Duodenal mucosa (tissue), 2 donors: Measurements from ENCODE around the gene TSC22D1.

Source experiments
- H3K27ac ChIP-seq: one replicate; pipeline ENCODE4 v1.7.0; 2013; ENCODE audit warnings: low read depth, low read length
- H3K27me3 ChIP-seq, 2 donors: one replicate each; pipeline ENCODE4 v1.7.0; 2013; ENCODE audit warnings: low read length in 2 of 2, control low read depth in 1 of 2; ENCODE audit not compliant: insufficient read depth in 2 of 2, control insufficient read depth in 1 of 2
- H3K36me3 ChIP-seq, 2 donors: one replicate each; pipeline ENCODE4 v1.7.0; 2013; ENCODE audit warnings: low read length in 2 of 2, control low read depth in 1 of 2; ENCODE audit not compliant: insufficient read depth in 2 of 2, control insufficient read depth in 1 of 2
- H3K4me1 ChIP-seq, 2 donors: one replicate each; pipeline ENCODE4 v1.7.0; 2013; ENCODE audit warnings: low read length in 2 of 2, control low read depth in 1 of 2; ENCODE audit not compliant: insufficient read depth in 2 of 2, control insufficient read depth in 1 of 2
- H3K4me3 ChIP-seq, 2 donors: one replicate each; pipeline ENCODE4 v1.7.0; 2013; ENCODE audit warnings: low read length in 2 of 2, low read depth in 1 of 2
- H3K9ac ChIP-seq, 2 donors: one replicate each; pipeline ENCODE4 v1.7.0; 2013; ENCODE audit warnings: low read length in 2 of 2, low read depth in 1 of 2
- H3K9me3 ChIP-seq, 2 donors: one replicate each; pipeline ENCODE4 v1.7.0; 2013; ENCODE audit warnings: low read length in 2 of 2, control low read depth in 1 of 2; ENCODE audit not compliant: control insufficient read depth in 1 of 2

Gene TSC22D1

GRCh38 chr13:44487989-44488388, 88.1 kb downstream of the TSC22D1 start:
- Histone ChIP-seq H3K4me3 (no peak overlapping the region), H3K36me3 (no peaks in the 10 kb centered on the region), H3K9ac (no peak overlapping the region), H3K27me3 (no peaks in the 10 kb centered on the region), H3K4me1 (peaks cover 0 to 7% of the 10 kb centered on the region in 2 donors), H3K9me3 (no peaks in the 10 kb centered on the region), H3K27ac (no peak overlapping the region)

- H3K9ac ChIP-seq, result peak overlapping the region in 1 of 2 donors; percentile 44
- no peaks in the 10 kb centered on the region for H3K36me3 ChIP-seq
- no peak overlapping the region for H3K27ac ChIP-seq
- H3K9me3 ChIP-seq, result no peaks in the 10 kb centered on the region
- peak overlapping the region in 1 of 2 donors; percentile 19 for H3K4me3 ChIP-seq
- H3K27me3 ChIP-seq, result no peaks in the 10 kb centered on the region
- peaks cover 0 to 7% of the 10 kb centered on the region in 2 donors for H3K4me1 ChIP-seq
Observed at GRCh38 chr13:44484562-44485138, 91.5 kb downstream of the TSC22D1 start.

GRCh38 chr13:44474122-44474910, 101.8 kb downstream of the TSC22D1 start:
- no peaks in the 10 kb centered on the region for H3K27me3 ChIP-seq
- H3K9me3 ChIP-seq, result no peaks in the 10 kb centered on the region
- no peak overlapping the region for H3K27ac ChIP-seq
- no peak overlapping the region for H3K4me3 ChIP-seq
- H3K36me3 ChIP-seq, result no peaks in the 10 kb centered on the region
- H3K9ac ChIP-seq, result no peak overlapping the region
- H3K4me1 ChIP-seq, result peaks cover 0 to 9% of the 10 kb centered on the region in 2 donors

DNA sequence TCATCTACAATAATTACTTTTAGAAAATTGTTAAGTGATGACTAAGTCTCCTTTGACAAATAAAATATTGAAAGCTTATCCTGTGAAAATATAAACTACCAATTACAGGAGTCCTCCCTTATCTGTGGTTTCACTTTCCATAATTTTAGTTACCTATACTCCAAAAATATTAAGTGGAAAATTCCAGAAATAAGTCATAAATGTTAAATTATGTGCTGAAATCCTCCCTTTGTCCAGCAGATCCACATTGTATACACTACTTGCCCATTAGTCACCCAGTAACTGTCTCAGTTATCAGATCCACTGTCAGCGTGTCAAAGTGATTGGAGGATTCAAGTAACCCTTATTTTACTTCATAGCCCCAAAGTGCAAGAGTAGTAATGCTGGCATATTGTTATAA, 104.4 kb downstream of the TSC22D1 start:
- Histone ChIP-seq H3K4me3 (no peak overlapping the region), H3K27me3 (no peaks in the 10 kb centered on the region), H3K9me3 (no peaks in the 10 kb centered on the region), H3K27ac (no peak overlapping the region), H3K4me1 (peaks cover 0 to 9% of the 10 kb centered on the region in 2 donors), H3K9ac (no peak overlapping the region), H3K36me3 (no peaks in the 10 kb centered on the region)

GRCh38 chr13:44470638-44471562, 105.2 kb downstream of the TSC22D1 start:
- Histone ChIP-seq H3K9ac (no peak overlapping the region), H3K4me3 (no peak overlapping the region), H3K4me1 (peaks cover 0 to 9% of the 10 kb centered on the region in 2 donors), H3K27me3 (no peaks in the 10 kb centered on the region), H3K9me3 (no peaks in the 10 kb centered on the region), H3K27ac (no peak overlapping the region), H3K36me3 (no peaks in the 10 kb centered on the region)

GRCh38 chr13:44468874-44469273, 107.3 kb downstream of the TSC22D1 start:
- Histone ChIP-seq H3K9me3 (no peaks in the 10 kb centered on the region), H3K9ac (no peak overlapping the region), H3K27me3 (no peaks in the 10 kb centered on the region), H3K4me3 (no peak overlapping the region), H3K36me3 (no peaks in the 10 kb centered on the region), H3K4me1 (no peaks in the 10 kb centered on the region), H3K27ac (no peak overlapping the region)

GRCh38 chr13:44465318-44465717, 110.8 kb downstream of the TSC22D1 start:
- Histone ChIP-seq H3K9me3 (no peaks in the 10 kb centered on the region), H3K27ac (no peak overlapping the region), H3K4me1 (no peaks in the 10 kb centered on the region), H3K36me3 (no peaks in the 10 kb centered on the region), H3K27me3 (no peaks in the 10 kb centered on the region), H3K4me3 (no peak overlapping the region), H3K9ac (no peak overlapping the region)

- Histone ChIP-seq H3K27me3 (no peaks in the 10 kb centered on the region), H3K36me3 (peaks cover 0 to 3% of the 10 kb centered on the region in 2 donors), H3K4me3 (no peak overlapping the region), H3K9ac (no peak overlapping the region), H3K9me3 (peaks cover 0 to 3% of the 10 kb centered on the region in 2 donors), H3K4me1 (no peaks in the 10 kb centered on the region), H3K27ac (no peak overlapping the region)
Observed at GRCh38 chr13:44464471-44464870, 111.7 kb downstream of the TSC22D1 start.

DNA sequence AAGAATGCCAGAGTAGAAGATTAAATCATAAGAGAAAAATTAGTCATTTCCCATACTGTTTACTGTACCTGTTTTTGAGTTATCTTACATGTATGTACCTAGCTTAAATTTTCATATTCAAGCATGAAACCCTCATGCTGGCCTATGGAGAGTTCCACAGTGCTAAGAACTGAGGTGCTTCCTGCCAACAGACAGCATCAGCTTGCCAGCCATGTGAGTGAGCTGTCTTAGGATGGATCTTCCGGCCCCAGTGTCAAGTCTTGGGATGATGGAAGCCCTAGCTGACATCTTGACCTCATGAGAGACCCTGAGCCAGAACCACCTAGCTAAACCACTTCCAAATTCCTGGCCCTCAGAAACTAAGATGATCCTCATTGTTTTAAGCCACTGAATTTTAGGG, 112.4 kb downstream of the TSC22D1 start:
- no peak overlapping the region for H3K9ac ChIP-seq
- H3K9me3 ChIP-seq, result peaks cover 0 to 3% of the 10 kb centered on the region in 2 donors
- no peak overlapping the region for H3K27ac ChIP-seq
- no peak overlapping the region for H3K4me3 ChIP-seq
- H3K27me3 ChIP-seq, result no peaks in the 10 kb centered on the region
- no peaks in the 10 kb centered on the region for H3K4me1 ChIP-seq
- peaks cover 0 to 6% of the 10 kb centered on the region in 2 donors for H3K36me3 ChIP-seq

- Histone ChIP-seq H3K36me3 (peaks cover 0 to 6% of the 10 kb centered on the region in 2 donors), H3K27ac (no peak overlapping the region), H3K9ac (no peak overlapping the region), H3K9me3 (peaks cover 0 to 3% of the 10 kb centered on the region in 2 donors), H3K4me1 (peaks cover 5 to 7% of the 10 kb centered on the region in 2 donors), H3K27me3 (no peaks in the 10 kb centered on the region), H3K4me3 (no peak overlapping the region)
Observed at GRCh38 chr13:44459674-44460073, 116.5 kb downstream of the TSC22D1 start.
